ENCODE measurements around the gene RBM15B. TPM values are rescaled to one million over a fixed set of nuclear protein-coding genes. Genes with fewer than 3 reads are reported as not detected.

Gene RBM15B
- total and polyA plus RNA-seq, 2 donors (not counting 1 experiment from before 2014, with no cell fraction given), result 10.8 to 29.5 TPM

DNA sequence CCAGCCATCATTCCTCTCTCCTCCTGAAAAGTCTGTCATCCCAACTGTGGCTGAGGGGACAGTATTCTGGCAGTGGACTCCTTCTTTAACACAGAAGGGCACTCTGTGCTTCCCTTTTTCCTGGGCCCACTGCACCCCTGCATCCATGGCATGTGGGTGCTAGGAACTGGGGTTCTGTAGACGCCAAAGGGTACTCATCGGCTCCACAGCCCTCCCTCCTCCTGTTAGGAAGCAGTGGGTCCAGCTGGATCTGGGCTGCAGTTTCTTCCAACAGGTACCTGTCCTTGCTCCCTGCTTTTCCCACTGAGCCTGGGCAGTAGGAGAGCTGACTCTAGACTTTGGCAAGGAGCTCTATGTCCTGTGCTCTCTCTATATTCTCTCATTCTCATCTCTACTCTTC is 12.4 kb upstream of the RBM15B start:
- CTCF ChIA-PET, result interaction anchor here (2.3 to 2.5 kb wide), 2 partner anchors 10 to 763 kb away, joined by 12 to 18 read pairs; partner anchors contain the start of gene MAPKAPK3
- Mint-ChIP-seq H3K27me3 (peaks cover 29% of the 10 kb centered on the region), H3K27ac (no peak overlapping the region), H3K9me3 (ENCODE audit: insufficient read depth) (no peaks in the 10 kb centered on the region), H3K4me1 (peaks cover under 1% of the 10 kb centered on the region), H3K4me3 (no peak overlapping the region)
- 77% methylated on average over 2 of the region's 2 CpGs for WGBS (ENCODE audit: insufficient coverage)
- ATAC-seq (ENCODE audit: low read depth), result no peak
- TF ChIP-seq, protein P1, sequence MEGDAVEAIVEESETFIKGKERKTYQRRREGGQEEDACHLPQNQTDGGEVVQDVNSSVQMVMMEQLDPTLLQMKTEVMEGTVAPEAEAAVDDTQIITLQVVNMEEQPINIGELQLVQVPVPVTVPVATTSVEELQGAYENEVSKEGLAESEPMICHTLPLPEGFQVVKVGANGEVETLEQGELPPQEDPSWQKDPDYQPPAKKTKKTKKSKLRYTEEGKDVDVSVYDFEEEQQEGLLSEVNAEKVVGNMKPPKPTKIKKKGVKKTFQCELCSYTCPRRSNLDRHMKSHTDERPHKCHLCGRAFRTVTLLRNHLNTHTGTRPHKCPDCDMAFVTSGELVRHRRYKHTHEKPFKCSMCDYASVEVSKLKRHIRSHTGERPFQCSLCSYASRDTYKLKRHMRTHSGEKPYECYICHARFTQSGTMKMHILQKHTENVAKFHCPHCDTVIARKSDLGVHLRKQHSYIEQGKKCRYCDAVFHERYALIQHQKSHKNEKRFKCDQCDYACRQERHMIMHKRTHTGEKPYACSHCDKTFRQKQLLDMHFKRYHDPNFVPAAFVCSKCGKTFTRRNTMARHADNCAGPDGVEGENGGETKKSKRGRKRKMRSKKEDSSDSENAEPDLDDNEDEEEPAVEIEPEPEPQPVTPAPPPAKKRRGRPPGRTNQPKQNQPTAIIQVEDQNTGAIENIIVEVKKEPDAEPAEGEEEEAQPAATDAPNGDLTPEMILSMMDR (IDR thresholded peaks at IDR 0.05), result no peak
- TF ChIP-seq EZH2 (IDR thresholded peaks at IDR 0.05; ENCODE audit: borderline replicate concordance, insufficient read depth, low read depth, low read length, poor library complexity, severe bottlenecking), result no peak
- no peak overlapping the region for H3K4me2 ChIP-seq (replicated peaks; ENCODE audit: low read depth, low read length, poor library complexity, severe bottlenecking)
- intact Hi-C loops (cut with micrococcal nuclease), result no loop called here
- H2AFZ ChIP-seq (ENCODE audit: insufficient read depth, low read depth, low read length, poor library complexity, severe bottlenecking), result no peak overlapping the region
- DNase-seq, result no peak
- H3K4me3 ChIP-seq (ENCODE audit: control extremely low read depth in 1 of 5, extremely low read depth in 1 of 5, insufficient read depth in 1 of 5, low read depth in 2 of 5, low read length in 4 of 5), result no peak overlapping the region
- POLR2A ChIA-PET, result no interaction called here
- H3K4me1 ChIP-seq (ENCODE audit: control insufficient read depth in 2 of 2, insufficient read depth in 2 of 2, low read length in 2 of 2), result peaks cover 3 to 4% of the 10 kb centered on the region in 2 donors
- H4K20me1 ChIP-seq (ENCODE audit: control insufficient read depth, insufficient read depth, low read length, poor library complexity, severe bottlenecking), result no peaks in the 10 kb centered on the region
- H3K27ac ChIP-seq (ENCODE audit: low read length in 2 of 2), result no peak overlapping the region
- H3K27me3 ChIP-seq (replicated peaks in 1 of 4; ENCODE audit: control extremely low read depth in 1 of 4, control insufficient read depth in 3 of 4, insufficient read depth in 4 of 4, low read length in 3 of 4), result peaks cover 0 to 24% (median 4%) of the 10 kb centered on the region in 4 experiments
- H3K79me2 ChIP-seq (ENCODE audit: control insufficient read depth, insufficient read depth, low read length), result peaks cover 13% of the 10 kb centered on the region
- H3K9me3 ChIP-seq (ENCODE audit: control extremely low read depth in 1 of 3, control insufficient read depth in 2 of 3, insufficient read depth in 1 of 3, low read length in 2 of 3), result no peaks in the 10 kb centered on the region
- no peak overlapping the region for H3K9ac ChIP-seq (ENCODE audit: low read length)
- no peaks in the 10 kb centered on the region for H3K36me3 ChIP-seq (replicated peaks in 1 of 2; ENCODE audit: control extremely low read depth in 1 of 2, control insufficient read depth in 1 of 2, extremely low read depth in 1 of 2, insufficient read depth in 2 of 2, low read length in 1 of 2)

DNA sequence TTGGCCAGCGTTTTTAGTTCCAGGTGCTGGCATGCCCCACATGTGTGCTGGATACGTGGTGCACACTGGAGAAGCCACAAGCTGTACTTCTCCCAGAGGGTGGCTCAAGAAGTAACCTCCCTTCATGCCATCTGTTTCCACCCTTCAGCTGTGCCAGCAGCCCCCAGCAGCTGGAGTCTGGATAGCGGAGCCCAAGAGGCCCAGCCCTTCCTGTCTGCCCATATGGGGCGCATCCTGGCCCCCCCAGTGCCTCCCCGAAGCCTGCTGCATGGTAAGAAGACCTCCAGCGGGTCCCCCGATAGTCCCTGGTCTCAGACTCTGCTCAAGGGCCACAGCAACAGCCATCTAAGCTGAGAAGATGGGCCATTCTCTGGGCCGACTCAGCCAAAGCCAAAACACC is 11.8 kb upstream of the RBM15B start:
- Histone ChIP-seq H3K36me3 (replicated peaks in 1 of 2; ENCODE audit: control extremely low read depth in 1 of 2, control insufficient read depth in 1 of 2, extremely low read depth in 1 of 2, insufficient read depth in 2 of 2, low read length in 1 of 2) (no peaks in the 10 kb centered on the region), H3K27me3 (replicated peaks in 1 of 4; ENCODE audit: control extremely low read depth in 1 of 4, control insufficient read depth in 3 of 4, insufficient read depth in 4 of 4, low read length in 3 of 4) (peaks cover 0 to 24% (median 4%) of the 10 kb centered on the region in 4 experiments), H3K4me3 (ENCODE audit: control extremely low read depth in 1 of 5, extremely low read depth in 1 of 5, insufficient read depth in 1 of 5, low read depth in 2 of 5, low read length in 4 of 5) (no peak overlapping the region), H3K4me1 (ENCODE audit: control insufficient read depth in 2 of 2, insufficient read depth in 2 of 2, low read length in 2 of 2) (peaks cover 9% of the 10 kb centered on the region in 2 donors), H3K9ac (ENCODE audit: low read length) (no peak overlapping the region), H3K9me3 (ENCODE audit: control extremely low read depth in 1 of 3, control insufficient read depth in 2 of 3, insufficient read depth in 1 of 3, low read length in 2 of 3) (no peaks in the 10 kb centered on the region), H3K27ac (ENCODE audit: low read length in 2 of 2) (no peak overlapping the region), H2AFZ (ENCODE audit: insufficient read depth, low read depth, low read length, poor library complexity, severe bottlenecking) (no peak overlapping the region), H3K4me2 (replicated peaks; ENCODE audit: low read depth, low read length, poor library complexity, severe bottlenecking) (no peak overlapping the region), H4K20me1 (ENCODE audit: control insufficient read depth, insufficient read depth, low read length, poor library complexity, severe bottlenecking) (no peaks in the 10 kb centered on the region), H3K79me2 (ENCODE audit: control insufficient read depth, insufficient read depth, low read length) (peaks cover 18% of the 10 kb centered on the region)
- 12% methylated on average over 7 of the region's 8 CpGs for WGBS (ENCODE audit: insufficient coverage)
- Mint-ChIP-seq H3K27me3 (peaks cover 26% of the 10 kb centered on the region), H3K27ac (no peak overlapping the region), H3K9me3 (ENCODE audit: insufficient read depth) (no peaks in the 10 kb centered on the region), H3K4me1 (peaks cover 5% of the 10 kb centered on the region), H3K4me3 (no peak overlapping the region)
- DNase-seq (no peak), ATAC-seq (ENCODE audit: low read depth) (no peak)
- POLR2A ChIA-PET, result no interaction called here
- TF ChIP-seq, protein P1 (IDR thresholded peaks at IDR 0.05), result no peak
- no peak for TF ChIP-seq EZH2 (IDR thresholded peaks at IDR 0.05; ENCODE audit: borderline replicate concordance, insufficient read depth, low read depth, low read length, poor library complexity, severe bottlenecking)
- intact Hi-C loops (cut with micrococcal nuclease), result no loop called here
- CTCF ChIA-PET, result interaction anchor here (0.6 to 2.3 kb wide), 2 partner anchors 10 to 764 kb away, joined by 3 to 12 read pairs; no protein-coding TSS in a partner anchor
